Parathyroid adenoma (tissue), 2 donors: ENCODE measurements around the gene ACSL5.

ENCODE experiments used
- H2AFZ ChIP-seq: fragments of 300-600 bp; sonication (generic); one replicate; pipeline ENCODE4 v1.7.0; 2017; ENCODE audit warnings: antibody characterized with exemption, mild to moderate bottlenecking
- H3K27ac ChIP-seq: fragments of 300-600 bp; sonication (generic); one replicate; pipeline ENCODE4 v1.7.0; 2017
- H3K27me3 ChIP-seq: fragments of 300-600 bp; sonication (generic); one replicate; pipeline ENCODE4 v1.7.0; 2017; ENCODE audit warnings: low read length; ENCODE audit not compliant: control insufficient read depth, insufficient read depth
- H3K36me3 ChIP-seq: fragments of 300-600 bp; sonication (generic); one replicate; pipeline ENCODE4 v1.7.0; 2017; ENCODE audit warnings: low read length; ENCODE audit not compliant: control insufficient read depth, insufficient read depth
- H3K4me1 ChIP-seq: fragments of 300-600 bp; sonication (generic); one replicate; pipeline ENCODE4 v1.7.0; 2017; ENCODE audit warnings: control low read depth
- H3K4me2 ChIP-seq: fragments of 300-600 bp; sonication (generic); one replicate; pipeline ENCODE4 v1.7.0; 2017; ENCODE audit warnings: low read length
- H3K4me3 ChIP-seq: fragments of 300-600 bp; sonication (generic); one replicate; pipeline ENCODE4 v1.7.0; 2017; ENCODE audit warnings: low read depth, low read length
- H3K79me2 ChIP-seq: fragments of 300-600 bp; sonication (generic); one replicate; pipeline ENCODE4 v1.7.0; 2017; ENCODE audit warnings: control low read depth
- H3K9ac ChIP-seq: fragments of 300-600 bp; sonication (generic); one replicate; pipeline ENCODE4 v1.7.0; 2017; ENCODE audit warnings: mild to moderate bottlenecking
- H3K9me3 ChIP-seq: fragments of 300-600 bp; sonication (generic); one replicate; pipeline ENCODE4 v1.7.0; 2017; ENCODE audit warnings: low read length; ENCODE audit not compliant: control insufficient read depth
- TF ChIP-seq, protein P1 (sequence below): fragments of 300-600 bp; sonication (generic); IDR thresholded peaks from one replicate; pipeline ENCODE4 v1.7.0; 2017; ENCODE audit warnings: antibody characterized with exemption, mild to moderate bottlenecking
- donor health status: primary hyperparathyroidism.

Gene ACSL5

DNA sequence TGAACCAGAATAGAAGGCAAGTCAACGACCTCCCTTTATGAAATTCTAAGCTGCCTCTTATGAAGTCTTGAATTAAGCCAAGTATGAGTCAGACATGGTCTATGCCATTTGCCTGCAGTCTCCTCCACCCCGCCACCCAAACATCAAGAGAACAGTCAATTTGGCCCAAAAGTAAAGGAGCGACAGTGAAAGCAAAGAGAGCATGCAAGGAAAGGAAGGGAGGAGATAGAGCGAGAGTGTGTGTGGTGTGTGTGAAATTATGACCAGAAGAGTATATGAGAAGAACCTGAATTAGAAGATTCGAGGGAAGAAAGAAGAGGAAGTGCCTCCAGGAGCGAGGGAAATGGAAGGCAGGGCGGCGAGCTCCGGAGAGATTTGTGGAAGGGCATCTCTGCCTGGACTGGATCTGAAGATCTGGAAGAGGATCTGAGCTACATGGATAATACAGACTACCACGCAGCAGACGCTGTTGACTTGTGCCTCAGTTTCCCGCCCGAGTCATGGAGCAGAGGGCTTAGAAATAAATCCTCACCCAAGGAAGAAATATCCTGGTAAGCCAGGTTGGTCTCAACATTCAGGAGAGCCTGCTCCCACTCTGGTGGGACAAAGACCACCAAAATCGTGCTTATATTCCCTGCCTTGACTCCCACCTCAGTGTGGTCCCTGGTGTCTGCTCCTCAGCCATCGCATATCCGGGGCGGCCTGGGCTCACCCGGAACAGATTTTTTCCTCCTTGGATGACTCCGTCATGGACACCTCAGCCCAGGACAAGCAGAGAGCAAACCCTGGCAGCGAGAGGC, 72.3 kb downstream of the ACSL5 start:
- no peaks in the 10 kb centered on the region for H3K9me3 ChIP-seq
- H3K79me2 ChIP-seq = peaks cover 18% of the 10 kb centered on the region
- TF ChIP-seq, protein P1, sequence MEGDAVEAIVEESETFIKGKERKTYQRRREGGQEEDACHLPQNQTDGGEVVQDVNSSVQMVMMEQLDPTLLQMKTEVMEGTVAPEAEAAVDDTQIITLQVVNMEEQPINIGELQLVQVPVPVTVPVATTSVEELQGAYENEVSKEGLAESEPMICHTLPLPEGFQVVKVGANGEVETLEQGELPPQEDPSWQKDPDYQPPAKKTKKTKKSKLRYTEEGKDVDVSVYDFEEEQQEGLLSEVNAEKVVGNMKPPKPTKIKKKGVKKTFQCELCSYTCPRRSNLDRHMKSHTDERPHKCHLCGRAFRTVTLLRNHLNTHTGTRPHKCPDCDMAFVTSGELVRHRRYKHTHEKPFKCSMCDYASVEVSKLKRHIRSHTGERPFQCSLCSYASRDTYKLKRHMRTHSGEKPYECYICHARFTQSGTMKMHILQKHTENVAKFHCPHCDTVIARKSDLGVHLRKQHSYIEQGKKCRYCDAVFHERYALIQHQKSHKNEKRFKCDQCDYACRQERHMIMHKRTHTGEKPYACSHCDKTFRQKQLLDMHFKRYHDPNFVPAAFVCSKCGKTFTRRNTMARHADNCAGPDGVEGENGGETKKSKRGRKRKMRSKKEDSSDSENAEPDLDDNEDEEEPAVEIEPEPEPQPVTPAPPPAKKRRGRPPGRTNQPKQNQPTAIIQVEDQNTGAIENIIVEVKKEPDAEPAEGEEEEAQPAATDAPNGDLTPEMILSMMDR = no peak
- peak overlapping the region; percentile 48 for H3K4me2 ChIP-seq
- H3K4me3 ChIP-seq = peak overlapping the region; percentile 84
- peak overlapping the region; percentile 96 for H2AFZ ChIP-seq
- no peaks in the 10 kb centered on the region for H3K36me3 ChIP-seq
- H3K27me3 ChIP-seq = no peaks in the 10 kb centered on the region
- peak overlapping the region; percentile 85 for H3K27ac ChIP-seq
- H3K9ac ChIP-seq = peak overlapping the region; percentile 74
- H3K4me1 ChIP-seq = peaks cover 7% of the 10 kb centered on the region

DNA sequence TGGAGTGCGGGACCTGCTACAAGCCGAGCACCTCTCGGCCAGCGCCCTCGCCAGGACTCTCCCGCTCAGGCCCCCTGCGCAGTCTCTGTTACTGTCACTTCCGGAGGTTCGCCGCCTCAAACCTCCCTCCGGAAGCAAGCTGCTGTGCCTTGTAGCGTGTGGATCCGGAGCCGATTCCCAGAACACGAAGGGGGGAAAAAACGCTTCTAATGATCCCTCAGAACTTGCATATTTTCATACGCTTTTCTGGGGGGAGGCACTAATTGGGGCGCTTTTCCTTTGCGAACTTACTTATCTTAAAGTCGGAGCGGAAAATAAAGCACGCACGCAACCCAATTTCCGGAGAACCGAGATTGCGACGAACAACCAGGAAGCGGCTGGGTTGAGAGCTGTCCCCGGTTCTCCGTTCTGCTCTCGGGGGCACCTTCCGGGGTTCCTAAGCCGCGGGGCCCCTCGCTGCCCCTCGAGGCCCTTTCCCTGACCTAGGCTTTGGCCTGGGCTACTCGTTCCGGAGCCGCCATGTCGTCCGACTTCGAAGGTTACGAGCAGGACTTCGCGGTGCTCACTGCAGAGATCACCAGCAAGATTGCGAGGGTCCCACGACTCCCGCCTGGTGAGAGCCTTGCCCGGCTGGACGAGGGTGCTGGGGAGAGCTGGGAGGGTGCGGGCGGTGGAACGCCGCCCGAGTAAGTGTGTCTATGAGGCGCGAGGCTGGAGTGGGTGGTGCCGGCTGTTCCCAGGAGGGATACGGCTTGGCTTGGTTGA, 73.1 kb downstream of the ACSL5 start, which contains the start of the genes VTI1A and ZDHHC6:
Gene VTI1A (plus strand): TSS at position 361 of the 765 bp plus-strand sequence. CDS start 159 bp downstream, at position 520.
Gene ZDHHC6 (minus strand): TSS at position 60 of the 765 bp plus-strand sequence. CDS start 1,478 bp downstream, outside the sequence.
- TF ChIP-seq, protein P1 = no peak
- H3K27ac ChIP-seq = peak within 1 kb of the TSS; percentile 85
- peak within 1 kb of the TSS; percentile 96 for H2AFZ ChIP-seq
- peaks cover 7% of the 10 kb centered on the region for H3K4me1 ChIP-seq
- H3K27me3 ChIP-seq = no peaks in the 10 kb centered on the region
- H3K9ac ChIP-seq = peak within 1 kb of the TSS; percentile 74
- peak within 1 kb of the TSS; percentile 84 for H3K4me3 ChIP-seq
- H3K79me2 ChIP-seq = peaks cover 18% of the 10 kb centered on the region
- H3K36me3 ChIP-seq = no peaks in the 10 kb centered on the region
- H3K4me2 ChIP-seq = peak within 1 kb of the TSS; percentile 48
- H3K9me3 ChIP-seq = no peaks in the 10 kb centered on the region

DNA sequence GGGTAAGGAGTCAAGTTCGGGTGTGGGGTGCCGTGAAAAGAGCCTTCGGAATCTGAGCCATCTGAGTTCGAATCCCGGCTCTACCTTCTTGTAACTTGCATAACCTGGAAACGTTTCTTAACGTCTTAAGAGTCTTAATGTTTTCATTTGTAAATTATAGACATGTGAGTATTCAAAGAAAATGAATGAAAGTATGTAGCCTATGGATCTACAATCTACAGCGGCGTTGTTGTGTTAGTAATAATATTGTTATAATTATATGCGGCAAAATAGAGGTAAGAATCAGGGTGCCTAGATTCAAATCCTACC, 73.7 kb downstream of the ACSL5 start:
- peak overlapping the region; percentile 84 for H3K4me3 ChIP-seq
- H3K36me3 ChIP-seq = no peaks in the 10 kb centered on the region
- peaks cover 7% of the 10 kb centered on the region for H3K4me1 ChIP-seq
- H3K9ac ChIP-seq = peak overlapping the region; percentile 57
- H3K9me3 ChIP-seq = no peaks in the 10 kb centered on the region
- H3K27me3 ChIP-seq = no peaks in the 10 kb centered on the region
- TF ChIP-seq, protein P1 = no peak
- peak overlapping the region; percentile 96 for H2AFZ ChIP-seq
- H3K27ac ChIP-seq = peak overlapping the region; percentile 85
- peaks cover 18% of the 10 kb centered on the region for H3K79me2 ChIP-seq
- peak overlapping the region; percentile 48 for H3K4me2 ChIP-seq

DNA sequence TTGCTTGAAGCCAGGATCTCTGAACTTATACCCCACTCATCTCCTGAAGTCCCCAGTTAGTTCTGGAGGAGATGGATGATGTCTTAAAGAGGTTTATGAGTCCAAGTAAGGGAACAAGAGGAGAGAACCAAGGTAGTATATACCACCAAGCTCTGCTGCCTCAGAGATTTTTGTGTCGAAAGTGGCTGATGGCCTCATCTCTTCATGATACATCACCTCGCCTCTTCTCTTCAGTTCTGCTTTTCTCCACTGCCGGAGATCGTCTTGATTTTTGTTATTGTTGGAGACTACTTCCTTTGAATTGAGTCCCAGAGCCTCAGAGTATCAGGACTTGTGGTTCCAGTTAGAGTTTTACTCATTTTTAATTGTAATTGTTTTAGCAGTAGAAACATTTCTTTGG, 75.0 kb downstream of the ACSL5 start:
- H3K27ac ChIP-seq = no peak overlapping the region
- H2AFZ ChIP-seq = no peak overlapping the region
- H3K9me3 ChIP-seq = no peaks in the 10 kb centered on the region
- no peaks in the 10 kb centered on the region for H3K36me3 ChIP-seq
- H3K4me3 ChIP-seq = no peak overlapping the region
- no peak overlapping the region for H3K4me2 ChIP-seq
- TF ChIP-seq, protein P1 = no peak
- H3K79me2 ChIP-seq = peaks cover 20% of the 10 kb centered on the region
- H3K9ac ChIP-seq = no peak overlapping the region
- peaks cover 7% of the 10 kb centered on the region for H3K4me1 ChIP-seq
- H3K27me3 ChIP-seq = no peaks in the 10 kb centered on the region
